GM23338 (cell line): ENCODE measurements around the gene ACSBG1. TPM values are rescaled to one million over a fixed set of nuclear protein-coding genes. Genes with fewer than 3 reads are reported as not detected.

ENCODE experiments used
- ATAC-seq: fragments of 200-7000 bp; cut with Tn5 transposase; 3 replicates; pipeline ENCODE4 v1.9.1; 2020
- DNase-seq: peaks from one replicate; pipeline ENCODE4 v3.0.0-alpha.2; 2015; ENCODE audit warnings: low spot score
- H2AFZ ChIP-seq: fragments of 200-600 bp; sonication (generic); 2 replicates; pipeline ENCODE4 v1.8.0; 2016; ENCODE audit warnings: antibody characterized with exemption, mild to moderate bottlenecking, moderate library complexity
- H3F3A ChIP-seq: fragments of 200-600 bp; sonication (generic); replicated peaks from 2 replicates; pipeline ENCODE4 v1.8.0; 2017; ENCODE audit warnings: antibody characterized with exemption, mixed run types, low read depth
- H3K27ac ChIP-seq: fragments of 200-600 bp; sonication (generic); 2 replicates; pipeline ENCODE4 v1.6.1; 2016; ENCODE audit warnings: low read depth
- H3K27me3 ChIP-seq: fragments of 200-600 bp; sonication (generic); 2 replicates; pipeline ENCODE4 v1.8.0; 2016; ENCODE audit warnings: mild to moderate bottlenecking, mixed run types, moderate library complexity; ENCODE audit not compliant: insufficient read depth
- H3K36me3 ChIP-seq: fragments of 200-600 bp; sonication (generic); 2 replicates; pipeline ENCODE4 v1.8.0; 2016; ENCODE audit warnings: mild to moderate bottlenecking; ENCODE audit not compliant: insufficient read depth
- H3K4me1 ChIP-seq: fragments of 200-600 bp; sonication (generic); 2 replicates; pipeline ENCODE4 v1.8.0; 2016; ENCODE audit warnings: mild to moderate bottlenecking, moderate library complexity; ENCODE audit not compliant: insufficient read depth
- H3K4me2 ChIP-seq: fragments of 200-600 bp; sonication (generic); 2 replicates; pipeline ENCODE4 v1.7.1; 2017; ENCODE audit warnings: mixed run types
- H3K4me3 ChIP-seq: fragments of 200-600 bp; sonication (generic); 2 replicates; pipeline ENCODE4 v1.6.1; 2016; ENCODE audit warnings: mixed run types
- H3K79me2 ChIP-seq: fragments of 200-600 bp; sonication (generic); replicated peaks from 2 replicates; pipeline ENCODE4 v1.8.0; 2017; ENCODE audit warnings: mild to moderate bottlenecking; ENCODE audit not compliant: insufficient read depth
- H3K9me2 ChIP-seq: fragments of 200-600 bp; sonication (generic); 2 replicates; pipeline ENCODE4 v1.8.0; 2017; ENCODE audit not compliant: insufficient read depth
- H4K20me1 ChIP-seq: fragments of 200-600 bp; sonication (generic); replicated peaks from 2 replicates; pipeline ENCODE4 v1.8.0; 2017; ENCODE audit warnings: mild to moderate bottlenecking; ENCODE audit not compliant: insufficient read depth
- H3K27ac Mint-ChIP-seq: 2 replicates; pipeline ENCODE4 v1.8.0; 2020; ENCODE audit warnings: inconsistent platforms, mild to moderate bottlenecking, moderate library complexity, mixed read lengths
- H3K27me3 Mint-ChIP-seq: 3 replicates; pipeline ENCODE4 v1.8.0; 2022; ENCODE audit warnings: low read depth, mild to moderate bottlenecking, moderate library complexity, mixed read lengths, inconsistent platforms; ENCODE audit not compliant: insufficient read depth, poor library complexity
- H3K36me3 Mint-ChIP-seq: 3 replicates; pipeline ENCODE4 v1.8.0; 2021; ENCODE audit warnings: low read depth, mild to moderate bottlenecking, inconsistent platforms, moderate library complexity, mixed read lengths
- H3K4me1 Mint-ChIP-seq: 3 replicates; pipeline ENCODE4 v1.8.0; 2020; ENCODE audit warnings: mild to moderate bottlenecking, inconsistent platforms, mixed read lengths
- H3K4me3 Mint-ChIP-seq: 3 replicates; pipeline ENCODE4 v1.8.0; 2021; ENCODE audit warnings: moderate library complexity, mild to moderate bottlenecking, inconsistent platforms, mixed read lengths
- H3K9me3 Mint-ChIP-seq: 3 replicates; pipeline ENCODE4 v1.8.0; 2020; ENCODE audit warnings: moderate library complexity, mild to moderate bottlenecking, inconsistent platforms, mixed read lengths
- CREB1 ChIP-seq: fragments of 250-450 bp; sonication (Bioruptor Pico); IDR thresholded peaks from 2 replicates; pipeline ENCODE4 v1.5.0; 2020; ENCODE audit warnings: low read depth, mild to moderate bottlenecking, moderate library complexity
- EZH2 ChIP-seq: fragments of 200-600 bp; sonication (generic); IDR thresholded peaks from one replicate; pipeline ENCODE4 v1.8.0; 2017; ENCODE audit warnings: antibody characterized with exemption, mild to moderate bottlenecking, low read depth; ENCODE audit not compliant: unreplicated experiment
- EZH2phosphoT487 ChIP-seq: fragments of 200-600 bp; sonication (generic); IDR thresholded peaks from one replicate; pipeline ENCODE4 v1.8.1; 2018; ENCODE audit warnings: antibody characterized with exemption; ENCODE audit not compliant: unreplicated experiment
- JUNB ChIP-seq: IDR thresholded peaks from one replicate; pipeline ENCODE4 v1.6.1; 2016; ENCODE audit warnings: antibody characterized with exemption; ENCODE audit not compliant: unreplicated experiment
- NANOG ChIP-seq: IDR thresholded peaks from 2 replicates; pipeline ENCODE4 v1.6.1; 2016; ENCODE audit warnings: antibody characterized with exemption, borderline replicate concordance
- POLR2AphosphoS5 ChIP-seq: IDR thresholded peaks from 2 replicates; pipeline ENCODE4 v1.6.1; 2016; ENCODE audit warnings: antibody characterized with exemption, low read depth
- STAT1 ChIP-seq: IDR thresholded peaks from one replicate; pipeline ENCODE4 v1.6.1; 2016; ENCODE audit warnings: antibody characterized with exemption; ENCODE audit not compliant: unreplicated experiment
- ZNF114 ChIP-seq: fragments of 250-450 bp; sonication (Bioruptor Pico); IDR thresholded peaks from 2 replicates; pipeline ENCODE4 v1.5.0; 2020; ENCODE audit warnings: mild to moderate bottlenecking, moderate library complexity
- ZNF331 ChIP-seq: fragments of 250-450 bp; sonication (Bioruptor Pico); IDR thresholded peaks from 2 replicates; pipeline ENCODE4 v1.5.0; 2020; ENCODE audit warnings: low read depth, mild to moderate bottlenecking, moderate library complexity
- polyA plus RNA-seq: library from polyadenylated mRNA; unstranded; fragments of >200 nt; fragmentation: Nextera tagmentation; extraction: Ambion mirVana; gene quantifications from 2 replicates; pipeline ENCODE4 v1.2.1, GENCODE V29; 2016
- total RNA-seq: library from RNA; depleted of rRNA; stranded (reverse); fragments of >200 nt; shearing (Covaris generic); gene quantifications from 2 replicates; pipeline ENCODE4 v1.2.3, GENCODE V29; 2014
- TF ChIP-seq, protein P1 (sequence below): IDR thresholded peaks from 2 replicates; pipeline ENCODE4 v1.6.1; 2016; ENCODE audit warnings: antibody characterized with exemption
- TF ChIP-seq, protein P2 (sequence below), 2 experiments: fragments of 200-600 bp in 1 of 2; sonication (generic) in 1 of 2; conservative IDR thresholded peaks; 2 replicates each; pipeline versions ENCODE4 v1.5.1 to v1.6.1; 2016 to 2017; ENCODE audit warnings: antibody characterized with exemption in 2 of 2, low read depth in 2 of 2, mild to moderate bottlenecking in 2 of 2, moderate library complexity in 1 of 2
- TF ChIP-seq, protein P3 (sequence below): IDR thresholded peaks from one replicate; pipeline ENCODE4 v1.6.1; 2018; ENCODE audit warnings: antibody characterized with exemption; ENCODE audit not compliant: unreplicated experiment
- TF ChIP-seq, protein P4 (sequence below): fragments of 250-450 bp; sonication (Bioruptor Pico); IDR thresholded peaks from 2 replicates; pipeline ENCODE4 v1.5.0; 2020; ENCODE audit warnings: mild to moderate bottlenecking, moderate library complexity

Gene ACSBG1
- total and polyA plus RNA-seq, 2 experiments from 2014 or later, result 1.9 to 10.0 TPM

DNA sequence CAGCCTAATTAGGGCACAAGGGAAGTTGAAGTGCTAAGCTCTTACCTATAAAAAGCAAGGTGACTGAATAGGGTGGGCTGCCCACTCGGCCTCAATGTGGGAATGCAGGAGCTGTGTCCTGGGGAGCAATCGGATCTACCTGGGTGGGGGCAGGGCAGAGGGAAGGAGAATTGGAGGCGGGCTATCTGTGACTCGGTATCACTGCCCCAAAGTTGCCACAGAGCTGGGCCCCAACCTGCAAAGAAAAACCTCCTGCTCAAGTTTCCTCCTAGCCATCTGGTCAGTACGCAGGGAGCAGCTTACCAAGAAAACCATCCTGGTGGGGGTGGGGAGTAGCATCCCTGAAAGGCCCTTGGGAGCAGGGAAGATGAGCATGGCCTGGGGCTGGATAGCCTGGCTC lies 113.8 kb downstream of the ACSBG1 start:
- Mint-ChIP-seq H3K4me3 (peak overlapping the region; percentile 25; the same call in 1 of the 3 replicates), H3K27ac (peak overlapping the region; percentile 89), H3K36me3 (peaks cover 8% of the 10 kb centered on the region; the same call in 1 of the 3 replicates), H3K4me1 (peaks cover 26% of the 10 kb centered on the region), H3K27me3 (peaks cover 6% of the 10 kb centered on the region), H3K9me3 (no peaks in the 10 kb centered on the region)
- peak; percentile 46 for DNase-seq
- no peaks in the 10 kb centered on the region for H3K9me2 ChIP-seq
- H4K20me1 ChIP-seq, result no peaks in the 10 kb centered on the region; the same call in 1 of the 2 replicates
- H2AFZ ChIP-seq, result no peak overlapping the region
- peak; percentile 78 for ATAC-seq
- TF ChIP-seq STAT1 (no peak), ZNF114 (CRISPR knock-in tag) (no peak), CREB1 (CRISPR knock-in tag) (no peak), EZH2 (no peak), ZNF331 (CRISPR knock-in tag) (no peak), EZH2phosphoT487 (no peak), JUNB (no peak), POLR2AphosphoS5 (no peak), NANOG (no peak)
- TF ChIP-seq, protein P1, sequence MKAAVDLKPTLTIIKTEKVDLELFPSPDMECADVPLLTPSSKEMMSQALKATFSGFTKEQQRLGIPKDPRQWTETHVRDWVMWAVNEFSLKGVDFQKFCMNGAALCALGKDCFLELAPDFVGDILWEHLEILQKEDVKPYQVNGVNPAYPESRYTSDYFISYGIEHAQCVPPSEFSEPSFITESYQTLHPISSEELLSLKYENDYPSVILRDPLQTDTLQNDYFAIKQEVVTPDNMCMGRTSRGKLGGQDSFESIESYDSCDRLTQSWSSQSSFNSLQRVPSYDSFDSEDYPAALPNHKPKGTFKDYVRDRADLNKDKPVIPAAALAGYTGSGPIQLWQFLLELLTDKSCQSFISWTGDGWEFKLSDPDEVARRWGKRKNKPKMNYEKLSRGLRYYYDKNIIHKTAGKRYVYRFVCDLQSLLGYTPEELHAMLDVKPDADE, result no peak
- TF ChIP-seq, protein P2, sequence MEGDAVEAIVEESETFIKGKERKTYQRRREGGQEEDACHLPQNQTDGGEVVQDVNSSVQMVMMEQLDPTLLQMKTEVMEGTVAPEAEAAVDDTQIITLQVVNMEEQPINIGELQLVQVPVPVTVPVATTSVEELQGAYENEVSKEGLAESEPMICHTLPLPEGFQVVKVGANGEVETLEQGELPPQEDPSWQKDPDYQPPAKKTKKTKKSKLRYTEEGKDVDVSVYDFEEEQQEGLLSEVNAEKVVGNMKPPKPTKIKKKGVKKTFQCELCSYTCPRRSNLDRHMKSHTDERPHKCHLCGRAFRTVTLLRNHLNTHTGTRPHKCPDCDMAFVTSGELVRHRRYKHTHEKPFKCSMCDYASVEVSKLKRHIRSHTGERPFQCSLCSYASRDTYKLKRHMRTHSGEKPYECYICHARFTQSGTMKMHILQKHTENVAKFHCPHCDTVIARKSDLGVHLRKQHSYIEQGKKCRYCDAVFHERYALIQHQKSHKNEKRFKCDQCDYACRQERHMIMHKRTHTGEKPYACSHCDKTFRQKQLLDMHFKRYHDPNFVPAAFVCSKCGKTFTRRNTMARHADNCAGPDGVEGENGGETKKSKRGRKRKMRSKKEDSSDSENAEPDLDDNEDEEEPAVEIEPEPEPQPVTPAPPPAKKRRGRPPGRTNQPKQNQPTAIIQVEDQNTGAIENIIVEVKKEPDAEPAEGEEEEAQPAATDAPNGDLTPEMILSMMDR (conservative IDR thresholded peaks at IDR 0.05; ENCODE audit: low read depth in 2 of 2), result no peak
- TF ChIP-seq, protein P3, sequence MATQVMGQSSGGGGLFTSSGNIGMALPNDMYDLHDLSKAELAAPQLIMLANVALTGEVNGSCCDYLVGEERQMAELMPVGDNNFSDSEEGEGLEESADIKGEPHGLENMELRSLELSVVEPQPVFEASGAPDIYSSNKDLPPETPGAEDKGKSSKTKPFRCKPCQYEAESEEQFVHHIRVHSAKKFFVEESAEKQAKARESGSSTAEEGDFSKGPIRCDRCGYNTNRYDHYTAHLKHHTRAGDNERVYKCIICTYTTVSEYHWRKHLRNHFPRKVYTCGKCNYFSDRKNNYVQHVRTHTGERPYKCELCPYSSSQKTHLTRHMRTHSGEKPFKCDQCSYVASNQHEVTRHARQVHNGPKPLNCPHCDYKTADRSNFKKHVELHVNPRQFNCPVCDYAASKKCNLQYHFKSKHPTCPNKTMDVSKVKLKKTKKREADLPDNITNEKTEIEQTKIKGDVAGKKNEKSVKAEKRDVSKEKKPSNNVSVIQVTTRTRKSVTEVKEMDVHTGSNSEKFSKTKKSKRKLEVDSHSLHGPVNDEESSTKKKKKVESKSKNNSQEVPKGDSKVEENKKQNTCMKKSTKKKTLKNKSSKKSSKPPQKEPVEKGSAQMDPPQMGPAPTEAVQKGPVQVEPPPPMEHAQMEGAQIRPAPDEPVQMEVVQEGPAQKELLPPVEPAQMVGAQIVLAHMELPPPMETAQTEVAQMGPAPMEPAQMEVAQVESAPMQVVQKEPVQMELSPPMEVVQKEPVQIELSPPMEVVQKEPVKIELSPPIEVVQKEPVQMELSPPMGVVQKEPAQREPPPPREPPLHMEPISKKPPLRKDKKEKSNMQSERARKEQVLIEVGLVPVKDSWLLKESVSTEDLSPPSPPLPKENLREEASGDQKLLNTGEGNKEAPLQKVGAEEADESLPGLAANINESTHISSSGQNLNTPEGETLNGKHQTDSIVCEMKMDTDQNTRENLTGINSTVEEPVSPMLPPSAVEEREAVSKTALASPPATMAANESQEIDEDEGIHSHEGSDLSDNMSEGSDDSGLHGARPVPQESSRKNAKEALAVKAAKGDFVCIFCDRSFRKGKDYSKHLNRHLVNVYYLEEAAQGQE, result no peak
- TF ChIP-seq, protein P4, sequence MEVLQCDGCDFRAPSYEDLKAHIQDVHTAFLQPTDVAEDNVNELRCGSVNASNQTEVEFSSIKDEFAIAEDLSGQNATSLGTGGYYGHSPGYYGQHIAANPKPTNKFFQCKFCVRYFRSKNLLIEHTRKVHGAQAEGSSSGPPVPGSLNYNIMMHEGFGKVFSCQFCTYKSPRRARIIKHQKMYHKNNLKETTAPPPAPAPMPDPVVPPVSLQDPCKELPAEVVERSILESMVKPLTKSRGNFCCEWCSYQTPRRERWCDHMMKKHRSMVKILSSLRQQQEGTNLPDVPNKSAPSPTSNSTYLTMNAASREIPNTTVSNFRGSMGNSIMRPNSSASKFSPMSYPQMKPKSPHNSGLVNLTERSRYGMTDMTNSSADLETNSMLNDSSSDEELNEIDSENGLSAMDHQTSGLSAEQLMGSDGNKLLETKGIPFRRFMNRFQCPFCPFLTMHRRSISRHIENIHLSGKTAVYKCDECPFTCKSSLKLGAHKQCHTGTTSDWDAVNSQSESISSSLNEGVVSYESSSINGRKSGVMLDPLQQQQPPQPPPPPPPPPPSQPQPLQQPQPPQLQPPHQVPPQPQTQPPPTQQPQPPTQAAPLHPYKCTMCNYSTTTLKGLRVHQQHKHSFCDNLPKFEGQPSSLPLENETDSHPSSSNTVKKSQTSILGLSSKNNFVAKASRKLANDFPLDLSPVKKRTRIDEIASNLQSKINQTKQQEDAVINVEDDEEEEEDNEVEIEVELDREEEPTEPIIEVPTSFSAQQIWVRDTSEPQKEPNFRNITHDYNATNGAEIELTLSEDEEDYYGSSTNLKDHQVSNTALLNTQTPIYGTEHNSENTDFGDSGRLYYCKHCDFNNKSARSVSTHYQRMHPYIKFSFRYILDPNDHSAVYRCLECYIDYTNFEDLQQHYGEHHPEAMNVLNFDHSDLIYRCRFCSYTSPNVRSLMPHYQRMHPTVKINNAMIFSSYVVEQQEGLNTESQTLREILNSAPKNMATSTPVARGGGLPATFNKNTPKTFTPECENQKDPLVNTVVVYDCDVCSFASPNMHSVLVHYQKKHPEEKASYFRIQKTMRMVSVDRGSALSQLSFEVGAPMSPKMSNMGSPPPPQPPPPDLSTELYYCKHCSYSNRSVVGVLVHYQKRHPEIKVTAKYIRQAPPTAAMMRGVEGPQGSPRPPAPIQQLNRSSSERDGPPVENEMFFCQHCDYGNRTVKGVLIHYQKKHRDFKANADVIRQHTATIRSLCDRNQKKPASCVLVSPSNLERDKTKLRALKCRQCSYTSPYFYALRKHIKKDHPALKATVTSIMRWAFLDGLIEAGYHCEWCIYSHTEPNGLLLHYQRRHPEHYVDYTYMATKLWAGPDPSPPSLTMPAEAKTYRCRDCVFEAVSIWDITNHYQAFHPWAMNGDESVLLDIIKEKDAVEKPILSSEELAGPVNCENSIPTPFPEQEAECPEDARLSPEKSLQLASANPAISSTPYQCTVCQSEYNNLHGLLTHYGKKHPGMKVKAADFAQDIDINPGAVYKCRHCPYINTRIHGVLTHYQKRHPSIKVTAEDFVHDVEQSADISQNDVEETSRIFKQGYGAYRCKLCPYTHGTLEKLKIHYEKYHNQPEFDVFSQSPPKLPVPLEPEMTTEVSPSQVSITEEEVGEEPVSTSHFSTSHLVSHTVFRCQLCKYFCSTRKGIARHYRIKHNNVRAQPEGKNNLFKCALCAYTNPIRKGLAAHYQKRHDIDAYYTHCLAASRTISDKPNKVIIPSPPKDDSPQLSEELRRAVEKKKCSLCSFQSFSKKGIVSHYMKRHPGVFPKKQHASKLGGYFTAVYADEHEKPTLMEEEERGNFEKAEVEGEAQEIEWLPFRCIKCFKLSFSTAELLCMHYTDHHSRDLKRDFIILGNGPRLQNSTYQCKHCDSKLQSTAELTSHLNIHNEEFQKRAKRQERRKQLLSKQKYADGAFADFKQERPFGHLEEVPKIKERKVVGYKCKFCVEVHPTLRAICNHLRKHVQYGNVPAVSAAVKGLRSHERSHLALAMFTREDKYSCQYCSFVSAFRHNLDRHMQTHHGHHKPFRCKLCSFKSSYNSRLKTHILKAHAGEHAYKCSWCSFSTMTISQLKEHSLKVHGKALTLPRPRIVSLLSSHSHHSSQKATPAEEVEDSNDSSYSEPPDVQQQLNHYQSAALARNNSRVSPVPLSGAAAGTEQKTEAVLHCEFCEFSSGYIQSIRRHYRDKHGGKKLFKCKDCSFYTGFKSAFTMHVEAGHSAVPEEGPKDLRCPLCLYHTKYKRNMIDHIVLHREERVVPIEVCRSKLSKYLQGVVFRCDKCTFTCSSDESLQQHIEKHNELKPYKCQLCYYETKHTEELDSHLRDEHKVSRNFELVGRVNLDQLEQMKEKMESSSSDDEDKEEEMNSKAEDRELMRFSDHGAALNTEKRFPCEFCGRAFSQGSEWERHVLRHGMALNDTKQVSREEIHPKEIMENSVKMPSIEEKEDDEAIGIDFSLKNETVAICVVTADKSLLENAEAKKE (CRISPR knock-in tag), result no peak
- H3F3A ChIP-seq, result no peaks in the 10 kb centered on the region
- 0 out of 2 replicates have a peak overlapping the region, but pooled peaks have one; percentile 24 for H3K27ac ChIP-seq
- H3K4me2 ChIP-seq, result peak overlapping the region; percentile 29; the same call in 1 of the 2 replicates
- peaks cover 11% of the 10 kb centered on the region; the same call in 1 of the 2 replicates for H3K4me1 ChIP-seq
- no peaks in the 10 kb centered on the region for H3K27me3 ChIP-seq
- H3K79me2 ChIP-seq, result no peaks in the 10 kb centered on the region
- H3K36me3 ChIP-seq, result no peaks in the 10 kb centered on the region
- no peak overlapping the region for H3K4me3 ChIP-seq
